Hepatocyte (in vitro differentiated cells): ENCODE data around the gene C11orf52.

Experiments used
- CTCF ChIP-seq: fragments of 200-600 bp; sonication (generic); IDR thresholded peaks from 2 replicates; pipeline ENCODE4 v1.5.1; 2016; ENCODE audit warnings: antibody characterized with exemption, mild to moderate bottlenecking; ENCODE audit not compliant: poor library complexity
- EZH2 ChIP-seq: fragments of 200-600 bp; sonication (generic); IDR thresholded peaks from 2 replicates; pipeline ENCODE4 v1.6.1; 2016; ENCODE audit warnings: antibody characterized with exemption, mild to moderate bottlenecking, borderline replicate concordance

DNA sequence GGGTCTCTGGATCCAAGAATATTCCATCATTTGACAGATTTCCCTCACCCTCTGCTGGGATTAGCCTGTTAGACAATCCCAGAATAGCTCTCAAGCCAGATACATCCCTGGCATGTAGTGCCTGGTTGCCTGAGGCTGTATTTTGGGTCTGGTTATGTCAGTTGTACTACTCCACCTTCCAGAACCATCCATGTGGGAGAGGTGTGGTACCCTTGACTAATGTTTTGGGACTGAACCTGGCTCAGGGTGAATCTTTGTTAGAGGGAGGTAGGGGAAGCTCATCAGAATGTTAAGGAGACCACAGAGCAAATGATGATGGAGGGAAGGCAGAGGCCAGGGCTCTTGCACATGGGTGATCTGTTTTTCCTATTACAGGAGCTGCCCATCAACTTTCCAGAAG, 5.2 kb downstream of the C11orf52 start:
- TF ChIP-seq CTCF (no peak), EZH2 (no peak)
